ENCODE results near the gene CCDC91. TPM values are rescaled to one million over a fixed set of nuclear protein-coding genes. Genes with fewer than 3 reads are reported as not detected.
A peak's percentile ranks its signal among the peaks of the same experiment; 100 is the strongest.

The CCDC91 gene
- total and polyA plus RNA-seq, 2 donors from 2014 or later, result 17.5 to 35.7 TPM

DNA sequence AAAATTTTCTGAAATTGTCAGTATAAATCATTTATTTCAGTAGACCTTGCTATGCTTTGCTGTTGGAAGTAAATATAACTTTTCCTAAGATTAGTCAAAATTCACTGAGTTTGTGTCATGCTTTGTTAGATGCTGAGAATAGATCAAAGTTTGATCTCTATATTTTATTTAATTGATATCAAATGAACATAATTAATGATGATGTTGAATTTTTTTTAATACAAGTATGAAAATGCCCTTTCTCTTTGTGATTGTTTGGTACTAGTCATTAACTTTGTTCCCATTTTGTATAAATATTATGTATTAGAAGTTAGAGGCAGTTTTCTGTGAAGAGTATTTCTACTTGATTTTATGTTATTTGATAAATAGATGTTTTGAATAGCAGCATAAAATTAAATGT, 45.7 kb downstream of the CCDC91 start:
- FAIRE-seq, result peak; percentile 84
- TF ChIP-seq, protein P1, sequence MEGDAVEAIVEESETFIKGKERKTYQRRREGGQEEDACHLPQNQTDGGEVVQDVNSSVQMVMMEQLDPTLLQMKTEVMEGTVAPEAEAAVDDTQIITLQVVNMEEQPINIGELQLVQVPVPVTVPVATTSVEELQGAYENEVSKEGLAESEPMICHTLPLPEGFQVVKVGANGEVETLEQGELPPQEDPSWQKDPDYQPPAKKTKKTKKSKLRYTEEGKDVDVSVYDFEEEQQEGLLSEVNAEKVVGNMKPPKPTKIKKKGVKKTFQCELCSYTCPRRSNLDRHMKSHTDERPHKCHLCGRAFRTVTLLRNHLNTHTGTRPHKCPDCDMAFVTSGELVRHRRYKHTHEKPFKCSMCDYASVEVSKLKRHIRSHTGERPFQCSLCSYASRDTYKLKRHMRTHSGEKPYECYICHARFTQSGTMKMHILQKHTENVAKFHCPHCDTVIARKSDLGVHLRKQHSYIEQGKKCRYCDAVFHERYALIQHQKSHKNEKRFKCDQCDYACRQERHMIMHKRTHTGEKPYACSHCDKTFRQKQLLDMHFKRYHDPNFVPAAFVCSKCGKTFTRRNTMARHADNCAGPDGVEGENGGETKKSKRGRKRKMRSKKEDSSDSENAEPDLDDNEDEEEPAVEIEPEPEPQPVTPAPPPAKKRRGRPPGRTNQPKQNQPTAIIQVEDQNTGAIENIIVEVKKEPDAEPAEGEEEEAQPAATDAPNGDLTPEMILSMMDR (IDR thresholded peaks at IDR 0.05; ENCODE audit: borderline replicate concordance, extremely low read depth, insufficient read depth), result no peak
- no peak overlapping the region for H3K27ac ChIP-seq (ENCODE audit: low read depth in 2 of 2, low read length in 2 of 2)
- H3K9me3 ChIP-seq (ENCODE audit: control insufficient read depth in 2 of 3, insufficient read depth in 1 of 3, low read length in 3 of 3), result no peaks in the 10 kb centered on the region
- no peaks in the 10 kb centered on the region for H3K36me3 ChIP-seq (ENCODE audit: control insufficient read depth in 2 of 3, insufficient read depth in 3 of 3, low read length in 3 of 3)
- no peaks in the 10 kb centered on the region for H3K4me1 ChIP-seq (ENCODE audit: control insufficient read depth in 2 of 3, insufficient read depth in 2 of 3, low read depth in 1 of 3, low read length in 3 of 3)
- no peak for DNase-seq
- H3K4me3 ChIP-seq (ENCODE audit: low read length in 3 of 3), result no peak overlapping the region
- H3K9ac ChIP-seq (ENCODE audit: low read length in 3 of 3), result no peak overlapping the region
- intact Hi-C loops (cut with DNase I), result no loop called here
- no peaks in the 10 kb centered on the region for H3K27me3 ChIP-seq (ENCODE audit: control insufficient read depth, insufficient read depth, low read length)

DNA sequence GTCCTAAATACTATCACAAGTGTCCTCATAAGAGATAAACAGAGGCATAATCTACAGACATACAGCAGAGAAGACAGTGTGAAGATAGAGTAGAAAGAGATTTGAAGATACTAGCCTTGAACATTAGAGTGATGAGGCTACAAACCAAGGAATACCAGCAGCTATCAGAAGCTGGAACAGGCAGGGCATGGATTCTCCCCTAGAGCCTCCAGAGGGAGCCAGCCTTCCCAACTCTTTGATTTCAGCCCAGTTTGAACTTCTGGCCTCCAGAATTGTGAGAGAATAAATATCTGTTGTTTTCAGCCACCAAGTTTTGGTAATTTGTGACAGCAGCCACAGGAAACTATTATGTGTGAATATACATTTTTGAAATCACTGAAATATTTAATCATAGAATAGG, 47.2 kb downstream of the CCDC91 start:
- no peak overlapping the region for H3K4me3 ChIP-seq (ENCODE audit: low read length in 3 of 3)
- no peak for FAIRE-seq
- no peaks in the 10 kb centered on the region for H3K36me3 ChIP-seq (ENCODE audit: control insufficient read depth in 2 of 3, insufficient read depth in 3 of 3, low read length in 3 of 3)
- TF ChIP-seq, protein P1 (IDR thresholded peaks at IDR 0.05; ENCODE audit: borderline replicate concordance, extremely low read depth, insufficient read depth), result no peak
- H3K9me3 ChIP-seq (ENCODE audit: control insufficient read depth in 2 of 3, insufficient read depth in 1 of 3, low read length in 3 of 3), result no peaks in the 10 kb centered on the region
- no peaks in the 10 kb centered on the region for H3K27me3 ChIP-seq (ENCODE audit: control insufficient read depth, insufficient read depth, low read length)
- DNase-seq, result no peak
- H3K4me1 ChIP-seq (ENCODE audit: control insufficient read depth in 2 of 3, insufficient read depth in 2 of 3, low read depth in 1 of 3, low read length in 3 of 3), result no peaks in the 10 kb centered on the region
- intact Hi-C loops (cut with DNase I), result no loop called here
- no peak overlapping the region for H3K9ac ChIP-seq (ENCODE audit: low read length in 3 of 3)
- no peak overlapping the region for H3K27ac ChIP-seq (ENCODE audit: low read depth in 2 of 2, low read length in 2 of 2)

DNA sequence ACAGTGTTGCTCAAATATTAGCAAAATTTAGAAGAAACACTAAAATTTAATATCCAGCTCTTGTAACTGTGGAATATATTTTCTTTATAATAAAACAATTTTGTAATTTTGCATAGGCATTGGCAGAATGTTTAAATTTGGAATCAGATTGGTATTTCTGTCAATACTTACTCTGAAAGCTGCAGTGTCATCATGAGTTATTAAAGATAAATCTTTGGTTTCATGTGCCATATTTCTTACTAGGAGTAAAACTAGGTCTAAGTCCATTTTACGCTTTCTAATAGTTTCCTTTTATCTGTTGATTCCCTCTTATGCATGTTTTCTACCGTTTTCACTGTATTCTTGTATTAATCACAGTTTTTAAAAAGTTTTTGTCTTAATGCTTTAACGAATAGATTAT, 49.7 kb downstream of the CCDC91 start:
- no peaks in the 10 kb centered on the region for H3K27me3 ChIP-seq (ENCODE audit: control insufficient read depth, insufficient read depth, low read length)
- H3K27ac ChIP-seq (ENCODE audit: low read depth in 2 of 2, low read length in 2 of 2), result no peak overlapping the region
- no peaks in the 10 kb centered on the region for H3K4me1 ChIP-seq (ENCODE audit: control insufficient read depth in 2 of 3, insufficient read depth in 2 of 3, low read depth in 1 of 3, low read length in 3 of 3)
- no peak for DNase-seq
- TF ChIP-seq, protein P1 (IDR thresholded peaks at IDR 0.05; ENCODE audit: borderline replicate concordance, extremely low read depth, insufficient read depth), result no peak
- H3K36me3 ChIP-seq (ENCODE audit: control insufficient read depth in 2 of 3, insufficient read depth in 3 of 3, low read length in 3 of 3), result no peaks in the 10 kb centered on the region
- H3K9ac ChIP-seq (ENCODE audit: low read length in 3 of 3), result no peak overlapping the region
- H3K9me3 ChIP-seq (ENCODE audit: control insufficient read depth in 2 of 3, insufficient read depth in 1 of 3, low read length in 3 of 3), result no peaks in the 10 kb centered on the region
- intact Hi-C loops (cut with DNase I), result no loop called here
- no peak for FAIRE-seq
- no peak overlapping the region for H3K4me3 ChIP-seq (ENCODE audit: low read length in 3 of 3)

DNA sequence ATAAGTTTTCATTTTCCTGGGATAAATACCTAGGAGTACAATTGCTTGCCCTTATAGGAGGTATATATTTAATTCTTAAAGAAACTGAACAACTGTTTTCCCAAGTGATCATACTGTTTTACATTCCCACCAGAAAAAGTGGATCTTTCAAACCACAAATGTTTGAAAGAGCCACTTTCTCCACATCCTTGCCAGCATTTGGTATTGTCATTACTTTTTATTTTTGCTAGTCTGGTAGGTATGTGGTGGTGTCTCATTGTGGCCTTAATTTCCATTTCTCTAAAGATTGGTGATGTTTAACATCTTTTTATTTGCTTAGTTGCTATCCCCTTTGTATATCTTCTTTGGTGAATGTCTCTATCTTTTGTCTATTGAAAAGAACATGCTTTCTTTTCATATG, 50.6 kb downstream of the CCDC91 start:
- DNase-seq, result no peak
- no peak overlapping the region for H3K4me3 ChIP-seq (ENCODE audit: low read length in 3 of 3)
- H3K9ac ChIP-seq (ENCODE audit: low read length in 3 of 3), result no peak overlapping the region
- H3K36me3 ChIP-seq (ENCODE audit: control insufficient read depth in 2 of 3, insufficient read depth in 3 of 3, low read length in 3 of 3), result no peaks in the 10 kb centered on the region
- TF ChIP-seq, protein P1 (IDR thresholded peaks at IDR 0.05; ENCODE audit: borderline replicate concordance, extremely low read depth, insufficient read depth), result no peak
- no peak overlapping the region for H3K27ac ChIP-seq (ENCODE audit: low read depth in 2 of 2, low read length in 2 of 2)
- intact Hi-C loops (cut with DNase I), result no loop called here
- no peaks in the 10 kb centered on the region for H3K9me3 ChIP-seq (ENCODE audit: control insufficient read depth in 2 of 3, insufficient read depth in 1 of 3, low read length in 3 of 3)
- FAIRE-seq, result no peak
- no peaks in the 10 kb centered on the region for H3K4me1 ChIP-seq (ENCODE audit: control insufficient read depth in 2 of 3, insufficient read depth in 2 of 3, low read depth in 1 of 3, low read length in 3 of 3)
- H3K27me3 ChIP-seq (ENCODE audit: control insufficient read depth, insufficient read depth, low read length), result no peaks in the 10 kb centered on the region

Data from kidney (tissue), 14 donors.